Pancreas (tissue), 10 donors: ENCODE measurements around the gene OSBPL6. TPM values are rescaled to one million over a fixed set of nuclear protein-coding genes. Genes with fewer than 3 reads are reported as not detected.

Experiments
- ATAC-seq, 4 donors: fragments of 200-7000 bp; cut with Tn5 transposase; one replicate each; pipeline versions ENCODE4 v1.8.0 to v1.9.1; 2020; ENCODE audit warnings: mild to moderate bottlenecking in 4 of 4, moderate library complexity in 4 of 4
- DNase-seq, 6 donors: peaks; one replicate each; pipeline ENCODE4 v3.0.0-alpha.2; 2020
- FAIRE-seq: peaks from 2 replicates; lab custom pipeline; 2012; peaks lifted over from hg19 to GRCh38; lab: Jason Lieb, UNC
- H3K27ac ChIP-seq, 4 donors: fragments of 200-600 bp; sonication (generic); 1 replicate in 3 of 4; 2 replicates in 1 of 4; pipeline versions ENCODE4 v1.5.0 to v1.8.0; 2020
- H3K27me3 ChIP-seq, 4 donors: fragments of 200-600 bp; one replicate each; pipeline ENCODE4 v1.8.0; 2021
- H3K36me3 ChIP-seq, 3 donors: fragments of 200-600 bp; sonication (generic) in 1 of 3; one replicate each; pipeline versions ENCODE4 v1.5.0 to v1.8.0; 2020 to 2021
- H3K4me1 ChIP-seq, 3 donors: fragments of 200-600 bp; one replicate each; pipeline ENCODE4 v1.8.0; 2021
- H3K4me3 ChIP-seq, 4 donors: fragments of 200-600 bp; sonication (generic) in 2 of 4; one replicate each; pipeline versions ENCODE4 v1.5.0 to v1.8.0; 2020 to 2021
- H3K9me3 ChIP-seq, 4 donors: fragments of 200-600 bp; one replicate each; pipeline ENCODE4 v1.8.0; 2021
- CTCF ChIP-seq, 4 donors: fragments of 200-600 bp; sonication (generic) in 3 of 4; IDR thresholded peaks; one replicate each; pipeline versions ENCODE4 v1.5.0 to v1.8.0; 2021; ENCODE audit warnings: antibody characterized with exemption in 4 of 4
- WGBS, 2 donors: extraction: QIAGEN DNeasy Blood & Tissue Kit; methylation state at CpG; one replicate each; pipeline ENCODE4 v1.1.7; 2013; 5-methylcytosine and 5-hydroxymethylcytosine counted together
- intact Hi-C, 3 donors: fragments of 100-400 bp; cut with DNase I; formaldehyde crosslinking; loops; one replicate each; pipeline versions ENCODE4 v1.11.1 to v1.14.2; 2022
- polyA plus RNA-seq, 2 donors: library from polyadenylated mRNA; stranded (reverse); fragments of 200-250 nt; gene quantifications; one replicate each; pipeline ENCODE4 v1.2.3, GENCODE V29; 2013
- total RNA-seq, 6 donors: library from RNA; stranded (reverse); fragmentation: NEBNext Ultra II Directional in 4 of 6; extraction: Animal tissue kit (Norgen Biotek cat#: 25700) in 4 of 6; gene quantifications; one replicate each; pipeline versions ENCODE4 v1.2.1 to v1.2.4, GENCODE V29; 2021 to 2023
- donor health status: healthy with polysubstance abuse.
- donor health status: DM: no; HTN: no; CAD: no; lungs with moderate emphysema.
- donor health status: DM: no; HTN: no; CAD: no.
- donor health status: control.
- donor health status: control.
- donor health status: Bipolar disorder and iron deficiency.
- donor health status: DM: yes; HTN: yes; CAD: no.
- donor health status: DM: no; HTN: no; CAD: no.
- donor health status: DM: no; HTN: no; CAD: no.
- donor health status: DM: yes; HTN: yes; CAD: no.

The OSBPL6 gene
- total and polyA plus RNA-seq, 8 donors, result 0.30 to 1.4 (median 0.79) TPM

DNA sequence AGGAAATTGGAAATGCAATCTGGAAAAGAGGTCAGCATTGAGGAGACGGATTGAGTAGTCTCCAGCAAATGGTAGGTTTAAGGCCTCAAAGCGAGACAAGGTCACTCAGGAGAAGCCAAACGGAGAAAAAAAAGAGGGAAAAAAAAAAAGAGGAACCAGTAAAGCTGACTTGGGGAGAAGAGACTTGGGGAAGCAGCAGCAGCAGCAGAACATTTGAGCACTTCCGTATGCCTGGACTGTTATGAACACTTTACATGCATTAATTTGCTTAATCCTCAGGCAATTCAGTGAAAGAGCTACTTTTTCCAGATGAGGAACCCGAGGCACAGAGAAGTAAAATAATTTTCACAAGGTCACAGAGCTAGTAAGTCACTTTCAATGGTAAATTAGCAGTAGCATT lies 81.3 kb downstream of the OSBPL6 start:
- H3K27me3 ChIP-seq, result no peaks in the 10 kb centered on the region
- FAIRE-seq (no peak), DNase-seq (no peak), ATAC-seq (peak in 1 of 4 donors; percentile 21)
- peaks cover 0 to 14% (median 6%) of the 10 kb centered on the region in 3 donors for H3K4me1 ChIP-seq
- 86 to 90% methylated on average over 5 of the region's 5 CpGs for WGBS, 2 donors
- no peak overlapping the region for H3K4me3 ChIP-seq
- intact Hi-C loops, result no loop called here
- H3K9me3 ChIP-seq, result no peaks in the 10 kb centered on the region
- H3K27ac ChIP-seq, result no peak overlapping the region
- no peaks in the 10 kb centered on the region for H3K36me3 ChIP-seq
- TF ChIP-seq CTCF (IDR thresholded peaks at IDR 0.05), result no peak

DNA sequence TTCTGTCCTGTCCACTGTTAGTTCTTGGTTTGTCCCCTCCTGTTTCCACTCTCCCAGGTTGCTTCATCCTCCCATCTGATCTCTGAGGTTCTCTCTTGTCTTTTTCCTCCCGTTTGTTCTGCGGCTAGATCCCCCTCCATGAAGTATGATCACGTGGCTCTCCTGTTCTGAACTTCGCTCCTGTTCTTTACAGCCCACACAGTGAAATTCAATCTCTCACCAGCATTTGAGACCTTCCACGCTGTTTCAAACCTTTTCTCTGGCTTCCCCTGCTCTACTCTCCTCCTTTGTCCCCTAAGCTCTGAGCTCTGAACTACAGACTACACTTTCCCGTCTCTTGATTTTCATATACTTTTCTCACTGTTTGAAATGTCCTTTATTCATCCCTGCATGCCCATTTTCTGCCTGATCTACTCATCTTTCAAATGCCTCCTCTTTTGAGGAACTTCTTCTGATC lies 83.5 kb downstream of the OSBPL6 start:
- Histone ChIP-seq H3K9me3 (no peaks in the 10 kb centered on the region), H3K27ac (no peak overlapping the region), H3K27me3 (no peaks in the 10 kb centered on the region), H3K4me3 (no peak overlapping the region), H3K4me1 (peaks cover 0 to 14% (median 6%) of the 10 kb centered on the region in 3 donors), H3K36me3 (no peaks in the 10 kb centered on the region)
- no peak for TF ChIP-seq CTCF (IDR thresholded peaks at IDR 0.05)
- intact Hi-C loops, result no loop called here
- ATAC-seq (peak; percentile 51 to 79 (median 60)), FAIRE-seq (no peak), DNase-seq (peak in 1 of 6 donors; percentile 18)
- 14 to 19% methylated on average over 6 of the region's 6 CpGs for WGBS, 2 donors

DNA sequence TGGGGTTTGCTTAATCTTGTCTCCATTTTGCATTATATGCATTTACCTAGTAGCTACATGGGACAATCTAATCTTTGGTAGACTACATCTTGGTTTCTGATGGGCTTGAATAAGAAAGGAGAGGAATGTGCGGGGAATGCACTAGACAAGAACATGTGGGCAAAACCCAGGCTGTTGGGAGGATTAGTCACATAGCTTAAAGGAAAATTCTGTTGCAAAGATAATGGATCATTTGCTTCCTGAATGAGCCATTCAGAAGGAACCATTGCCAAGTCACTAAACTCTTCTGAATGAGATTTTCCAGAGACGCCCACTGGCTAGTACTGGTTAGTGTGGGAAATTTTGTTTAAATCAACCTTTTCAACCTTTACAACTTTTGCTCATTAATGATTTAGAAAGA lies 84.8 kb downstream of the OSBPL6 start:
- H3K36me3 ChIP-seq, result no peaks in the 10 kb centered on the region
- no peaks in the 10 kb centered on the region for H3K27me3 ChIP-seq
- TF ChIP-seq CTCF (IDR thresholded peaks at IDR 0.05), result no peak
- ATAC-seq (no peak), FAIRE-seq (no peak), DNase-seq (no peak)
- no peak overlapping the region for H3K27ac ChIP-seq
- intact Hi-C loops, result no loop called here
- 82 to 85% methylated on average over 2 of the region's 2 CpGs for WGBS, 2 donors
- peaks cover 0 to 14% (median 6%) of the 10 kb centered on the region in 3 donors for H3K4me1 ChIP-seq
- no peak overlapping the region for H3K4me3 ChIP-seq
- H3K9me3 ChIP-seq, result no peaks in the 10 kb centered on the region

GRCh38 chr2:178279636-178280035 lies 85.3 kb downstream of the OSBPL6 start:
- peaks cover 0 to 14% (median 6%) of the 10 kb centered on the region in 3 donors for H3K4me1 ChIP-seq
- no peak for TF ChIP-seq CTCF (IDR thresholded peaks at IDR 0.05)
- FAIRE-seq (no peak), ATAC-seq (no peak), DNase-seq (no peak)
- intact Hi-C loops, result no loop called here
- H3K4me3 ChIP-seq, result no peak overlapping the region
- no peak overlapping the region for H3K27ac ChIP-seq
- no peaks in the 10 kb centered on the region for H3K27me3 ChIP-seq
- H3K9me3 ChIP-seq, result no peaks in the 10 kb centered on the region
- WGBS, 2 donors, result 91 to 94% methylated on average over 10 of the region's 10 CpGs
- no peaks in the 10 kb centered on the region for H3K36me3 ChIP-seq

GRCh38 chr2:178280244-178280852 lies 86.0 kb downstream of the OSBPL6 start:
- H3K4me1 ChIP-seq, result peaks cover 0 to 14% (median 6%) of the 10 kb centered on the region in 3 donors
- H3K36me3 ChIP-seq, result no peaks in the 10 kb centered on the region
- H3K4me3 ChIP-seq, result no peak overlapping the region
- peak in 2 of 6 donors; percentile 11 to 35 for DNase-seq
- FAIRE-seq, result peak; percentile 81
- H3K9me3 ChIP-seq, result no peaks in the 10 kb centered on the region
- TF ChIP-seq CTCF (IDR thresholded peaks at IDR 0.05), result peak; percentile 57 to 79 (median 70)
- intact Hi-C loops, result no loop called here
- H3K27me3 ChIP-seq, result no peaks in the 10 kb centered on the region
- WGBS, 2 donors, result 45 to 47% methylated on average over 4 of the region's 4 CpGs
- ATAC-seq, result peak; percentile 57 to 83 (median 74)
- no peak overlapping the region for H3K27ac ChIP-seq
